GM21825 (cell line): ENCODE results near the gene TMEM132A.
"Not testable (repeated sequence)": the region's sequence is repeated elsewhere in the genome, so short reads cannot be mapped to it uniquely, and the experiment has no call there.

Experiments used
- ATAC-seq: cut with Tn5 transposase; IDR thresholded peaks from one replicate; pipeline ENCODE4 v1.9.1; 2021; ENCODE audit warnings: mild to moderate bottlenecking, moderate library complexity; ENCODE audit not compliant: unreplicated experiment

Gene TMEM132A

DNA sequence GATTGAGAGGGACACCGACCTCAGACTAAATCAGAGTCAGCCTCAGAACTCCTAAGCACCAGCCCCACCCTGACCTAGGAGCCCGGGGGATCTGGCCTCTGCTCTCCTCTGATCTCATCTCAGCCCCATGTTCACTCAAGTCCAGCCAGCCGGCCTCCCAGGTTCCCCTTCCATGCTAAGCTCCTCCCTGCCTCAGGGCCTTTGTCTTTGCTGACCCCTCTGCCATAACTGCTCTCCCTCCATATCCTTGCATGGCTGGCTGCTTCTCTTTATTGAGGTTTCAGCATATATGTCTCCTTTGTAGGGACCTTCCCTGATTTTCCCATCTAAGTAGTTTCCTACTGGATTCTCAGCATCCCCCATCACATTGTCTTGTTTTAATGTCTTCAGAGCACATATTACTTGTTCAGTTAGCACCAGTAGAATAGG lies 28.5 kb downstream of the TMEM132A start:
- no peak for ATAC-seq

GRCh38 chr11:60953781-60954180 lies 29.5 kb downstream of the TMEM132A start:
- ATAC-seq: no peak

- ATAC-seq: no peak
These were observed 30.2 kb downstream of the TMEM132A start for GRCh38 chr11:60954421-60954820.

DNA sequence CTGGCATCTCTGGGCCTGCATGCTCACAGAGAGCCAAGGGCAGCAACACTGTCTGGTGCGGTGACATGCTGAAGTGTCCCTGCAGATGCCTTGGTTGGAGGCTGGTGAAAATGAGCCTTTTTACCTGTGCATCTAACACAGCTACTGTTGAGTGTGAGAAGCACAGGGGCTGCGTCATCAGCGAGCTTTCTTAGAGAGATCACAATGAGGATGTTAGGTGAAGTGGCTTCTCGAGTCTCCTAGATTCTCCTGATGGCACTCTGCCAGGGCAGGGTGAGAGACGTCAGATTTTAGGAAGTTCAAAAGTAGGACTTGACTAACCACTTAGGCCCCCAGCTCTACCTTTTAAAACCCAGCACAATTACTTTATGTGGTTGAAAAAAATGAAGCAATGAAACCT lies 31.3 kb downstream of the TMEM132A start:
- ATAC-seq: no peak

- no peak for ATAC-seq
These were observed 32.9 kb downstream of the TMEM132A start for GRCh38 chr11:60957188-60957587.

GRCh38 chr11:60959431-60959830 lies 35.2 kb downstream of the TMEM132A start:
- no peak for ATAC-seq

- ATAC-seq: no peak
These were observed 36.1 kb downstream of the TMEM132A start for GRCh38 chr11:60960405-60960804.

DNA sequence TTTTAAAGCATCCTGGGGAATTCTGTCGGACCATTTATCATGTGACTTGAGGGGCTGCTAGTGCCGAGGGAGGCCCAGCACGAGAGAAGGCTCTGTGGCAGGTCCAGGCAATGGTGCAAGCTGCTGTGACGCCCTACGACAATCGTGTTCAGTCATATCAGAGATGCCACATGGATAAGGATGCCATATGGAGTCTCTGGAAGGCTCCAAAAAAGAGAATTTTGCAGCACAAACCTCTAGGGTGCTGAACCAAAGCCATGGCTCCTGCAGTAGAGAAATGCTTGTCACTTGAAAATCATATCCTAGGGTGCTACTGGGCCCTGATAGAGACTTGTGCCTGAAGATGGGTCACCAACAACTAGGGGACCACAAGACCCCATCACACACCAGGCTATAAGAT lies 40.5 kb downstream of the TMEM132A start:
- no peak for ATAC-seq

- no peak for ATAC-seq
These were observed 42.6 kb downstream of the TMEM132A start for GRCh38 chr11:60966890-60967289.

- ATAC-seq: no peak
These were observed 44.0 kb downstream of the TMEM132A start for GRCh38 chr11:60968223-60968622.

DNA sequence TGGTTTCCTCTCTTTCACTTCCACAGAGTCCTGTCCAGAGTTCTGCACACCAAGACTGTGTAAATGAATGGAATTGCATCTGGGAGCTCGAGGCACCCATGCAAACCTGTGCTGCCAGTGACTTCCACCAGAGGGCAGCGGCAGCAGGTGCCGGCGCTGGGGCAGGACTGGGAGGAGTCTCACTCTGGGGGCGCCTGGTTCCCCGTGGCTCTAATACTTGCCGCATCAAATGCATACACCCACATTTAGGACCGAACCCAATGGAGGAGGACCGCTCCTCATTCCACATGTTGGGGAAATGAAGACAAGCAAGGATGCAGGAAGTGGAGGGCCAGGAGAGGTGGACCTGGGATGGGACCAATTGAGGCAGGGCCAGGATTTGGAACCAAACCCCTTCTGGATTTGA lies 46.1 kb downstream of the TMEM132A start:
- ATAC-seq: peak; percentile 61

DNA sequence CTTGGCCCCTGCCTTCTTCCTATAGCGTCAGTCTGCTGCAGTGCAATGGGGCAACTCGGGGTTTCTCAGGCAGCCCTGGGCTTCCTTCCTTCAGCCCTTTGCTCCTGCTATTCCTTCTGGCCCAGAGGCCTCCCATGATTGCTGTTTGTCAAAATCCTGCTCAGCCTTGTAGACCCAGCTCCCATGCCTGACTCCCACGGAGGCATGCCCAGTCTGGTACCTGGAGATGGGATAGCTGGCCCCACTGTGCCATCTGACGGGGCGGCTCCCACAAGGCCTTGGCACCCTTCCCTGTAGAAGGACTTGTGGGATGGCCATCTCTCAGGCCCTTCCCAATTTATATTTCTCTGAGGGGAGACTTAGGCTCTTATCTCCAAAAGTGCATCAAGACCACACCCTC lies 46.6 kb downstream of the TMEM132A start:
- no peak for ATAC-seq

DNA sequence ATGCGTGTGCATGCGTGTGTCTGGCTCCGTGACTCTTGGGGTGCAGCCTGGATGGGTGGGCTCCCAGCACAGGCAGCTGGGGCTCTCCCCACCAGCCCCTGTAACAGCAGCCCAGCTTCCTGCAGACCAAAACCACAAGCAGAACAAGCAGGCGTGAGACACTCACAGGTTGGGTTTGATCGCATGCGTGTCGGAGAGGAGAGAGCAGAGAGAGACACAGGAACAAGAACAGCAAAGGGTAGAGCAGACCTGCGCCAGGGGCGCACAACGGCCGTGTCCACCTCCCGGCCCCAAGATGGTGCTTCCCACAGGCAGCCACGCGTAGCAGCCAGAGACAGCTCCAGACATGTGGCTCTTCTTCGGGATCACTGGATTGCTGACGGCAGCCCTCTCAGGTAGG lies 47.3 kb downstream of the TMEM132A start, which contains the start of gene CD6:
CD6 (plus strand) TSS at position 161 of the 400 bp plus-strand sequence; CDS start at position 347, 186 bp downstream.
- ATAC-seq: no peak

DNA sequence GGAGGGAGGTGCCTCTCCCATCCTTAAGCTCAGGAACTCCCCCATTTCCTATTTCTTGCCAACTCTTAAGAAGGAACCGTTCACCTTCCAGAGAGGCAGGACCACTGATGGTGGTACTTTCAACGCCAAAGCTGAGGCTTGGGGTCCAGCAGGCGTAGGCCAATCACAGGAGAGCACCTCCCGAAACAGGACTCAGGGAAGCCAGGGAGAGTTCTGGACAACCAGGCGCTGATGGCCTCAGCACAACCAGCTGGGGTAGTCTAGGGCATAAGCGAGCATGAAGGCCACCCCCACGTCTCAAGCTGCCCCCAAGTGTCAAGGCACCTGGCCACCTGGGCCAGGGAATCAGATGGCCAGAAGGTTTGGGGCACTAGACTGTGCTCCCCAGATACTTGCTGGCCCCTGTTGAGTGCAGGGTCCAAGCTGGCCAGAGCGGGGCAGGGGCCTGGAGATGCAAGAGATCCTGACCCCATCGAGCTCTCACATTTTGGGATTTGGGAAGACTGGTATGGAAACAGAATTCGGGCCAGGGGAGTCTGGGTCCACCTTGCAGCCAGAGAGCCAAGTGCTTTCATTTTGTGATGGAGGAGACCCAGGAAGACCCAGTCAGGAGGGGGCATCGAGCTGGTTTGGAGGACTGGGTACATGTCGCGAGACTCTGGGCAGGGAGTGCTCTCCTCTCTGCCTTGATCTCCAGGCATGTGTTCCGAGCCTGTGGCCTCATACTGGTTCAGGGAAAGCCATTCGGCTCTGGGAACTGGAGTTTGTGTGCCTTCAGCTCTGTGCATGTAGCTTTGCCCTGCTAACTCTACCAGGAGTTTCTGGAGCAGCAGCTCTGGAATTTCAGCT lies 48.1 kb downstream of the TMEM132A start:
- ATAC-seq: no peak

- no peak for ATAC-seq
These were observed 49.4 kb downstream of the TMEM132A start for GRCh38 chr11:60973699-60974098.

DNA sequence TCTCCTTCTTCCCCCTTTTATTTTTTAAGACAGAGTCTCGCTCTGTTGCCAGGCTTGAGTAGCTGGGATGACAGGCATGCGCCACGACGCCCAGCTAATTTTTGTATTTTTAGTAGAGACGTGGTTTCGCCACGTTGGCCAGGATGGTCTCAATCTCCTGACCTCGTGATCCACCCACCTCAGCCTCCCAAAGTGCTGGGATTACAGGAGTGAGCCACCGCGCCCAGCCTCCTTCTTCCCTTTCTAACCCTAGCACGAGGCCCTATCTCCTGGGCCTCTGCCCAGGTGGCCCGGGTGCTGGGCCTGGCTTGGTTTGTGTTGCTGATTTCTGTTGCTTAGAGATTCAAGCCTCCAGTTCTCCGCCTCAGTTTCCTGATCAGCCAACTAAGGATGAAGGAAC lies 50.1 kb downstream of the TMEM132A start:
- ATAC-seq: not testable (repeated sequence)

GRCh38 chr11:60974726-60975125 lies 50.5 kb downstream of the TMEM132A start:
- no peak for ATAC-seq

DNA sequence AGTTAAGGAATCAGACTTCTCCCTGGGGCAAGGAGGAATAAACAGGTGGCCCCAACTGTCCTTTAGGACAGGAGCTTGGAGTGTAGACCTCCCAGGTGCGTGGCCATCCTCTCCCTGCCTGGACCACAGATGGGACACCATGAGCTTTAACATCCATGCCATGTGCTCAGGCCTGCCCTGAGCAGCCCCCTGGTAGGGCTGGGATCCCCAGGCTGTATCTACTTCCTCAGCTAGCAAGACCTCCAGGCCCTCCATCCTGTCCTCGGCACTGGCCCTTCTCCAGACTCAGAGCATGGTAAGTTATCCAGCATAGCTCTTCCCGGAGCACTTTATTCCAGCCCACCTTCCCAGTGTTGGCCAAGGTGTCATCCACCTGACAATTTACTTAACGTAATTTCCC lies 53.0 kb downstream of the TMEM132A start:
- ATAC-seq: no peak

DNA sequence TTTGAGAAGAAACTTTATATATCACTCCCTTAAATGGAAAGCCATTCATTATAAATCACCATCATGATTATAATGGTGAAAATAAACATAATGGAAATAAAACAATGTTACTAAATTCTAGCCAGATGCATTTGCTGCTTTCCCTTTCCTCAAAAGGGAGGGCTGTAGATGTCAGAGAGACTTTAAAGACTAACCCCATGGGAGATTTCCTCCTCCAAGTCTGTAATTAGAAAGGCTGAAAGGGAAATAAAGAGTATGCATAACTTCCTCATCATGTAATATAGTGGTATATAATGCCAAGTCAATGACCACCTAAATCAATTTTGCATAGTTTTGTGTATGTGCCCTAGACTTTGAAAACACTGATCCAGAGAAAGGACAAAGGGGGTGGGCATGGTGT lies 53.6 kb downstream of the TMEM132A start:
- ATAC-seq: no peak

- ATAC-seq: no peak
These were observed 54.5 kb downstream of the TMEM132A start for GRCh38 chr11:60978546-60979380.

DNA sequence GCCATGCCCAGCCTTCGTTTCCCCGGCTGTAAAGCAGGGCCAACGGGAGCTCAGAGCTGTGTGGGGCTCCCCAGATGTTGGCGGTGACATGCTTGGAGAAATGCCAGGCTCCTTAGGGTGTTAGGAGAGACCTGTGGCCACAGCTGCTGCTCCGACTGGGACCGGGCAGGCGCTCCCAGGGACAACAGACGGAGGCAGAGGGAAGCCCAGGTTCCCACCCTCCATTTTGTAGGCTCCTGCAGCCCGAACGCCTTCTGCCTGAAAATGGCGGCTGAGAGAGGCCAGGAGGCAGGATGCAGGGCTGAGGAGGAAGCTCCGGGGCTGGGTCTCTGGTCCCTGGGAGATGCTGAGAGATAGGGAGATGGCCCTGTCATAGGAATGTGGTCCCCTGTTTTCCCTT lies 57.3 kb downstream of the TMEM132A start:
- ATAC-seq: no peak

DNA sequence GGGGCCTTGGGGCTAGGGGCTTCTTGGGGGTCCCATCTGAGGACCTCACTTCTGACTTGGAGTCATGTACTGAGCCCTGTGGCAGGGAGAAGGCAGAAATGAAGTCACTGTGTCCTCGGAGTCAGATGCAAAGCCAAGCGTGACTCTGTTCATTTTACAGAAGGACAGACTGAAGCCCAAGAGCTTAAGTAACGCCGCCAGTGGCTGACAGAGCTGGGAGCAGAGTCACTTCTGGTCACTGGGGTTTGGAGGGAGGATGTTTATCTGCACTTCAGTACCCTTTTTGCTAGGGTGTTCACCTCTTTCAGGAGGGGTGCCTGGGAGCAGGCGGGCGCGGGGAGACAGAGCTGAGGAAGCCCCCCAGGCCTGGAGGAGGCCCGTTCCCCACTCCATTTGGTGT lies 57.9 kb downstream of the TMEM132A start:
- ATAC-seq: no peak
